MM.1S (cell line): ENCODE data around the gene DAAM2.
A peak's percentile ranks its signal among the peaks of the same experiment; 100 is the strongest.

Experiments used
- DNase-seq: peaks from one replicate; pipeline ENCODE4 v3.0.0-alpha.2; 2015
- H2AFZ ChIP-seq: fragments of 300-600 bp; sonication (generic); 2 replicates; pipeline ENCODE4 v1.6.0; 2016; ENCODE audit warnings: antibody characterized with exemption, low read length
- H3F3A ChIP-seq: fragments of 300-600 bp; sonication (generic); 2 replicates; pipeline ENCODE4 v1.6.1; 2016; ENCODE audit warnings: mild to moderate bottlenecking, antibody characterized with exemption, low read length, moderate library complexity, mixed read lengths; ENCODE audit not compliant: insufficient read depth
- H3K27ac ChIP-seq: fragments of 300-600 bp; sonication (generic); 2 replicates; pipeline ENCODE4 v1.5.1; 2016; ENCODE audit warnings: mild to moderate bottlenecking, low read length
- H3K27me3 ChIP-seq: fragments of 300-600 bp; sonication (generic); replicated peaks from 2 replicates; pipeline ENCODE4 v1.6.0; 2016; ENCODE audit warnings: low read length; ENCODE audit not compliant: insufficient read depth
- H3K36me3 ChIP-seq: fragments of 300-600 bp; sonication (generic); replicated peaks from 2 replicates; pipeline ENCODE4 v1.6.1; 2016; ENCODE audit warnings: mild to moderate bottlenecking, low read length, mixed read lengths; ENCODE audit not compliant: insufficient read depth
- H3K4me1 ChIP-seq: fragments of 300-600 bp; sonication (generic); 2 replicates; pipeline ENCODE4 v1.6.1; 2016; ENCODE audit warnings: low read length, mixed read lengths
- H3K4me2 ChIP-seq: fragments of 300-600 bp; sonication (generic); 2 replicates; pipeline ENCODE4 v1.6.0; 2016; ENCODE audit warnings: low read depth, low read length
- H3K4me3 ChIP-seq: fragments of 300-600 bp; sonication (generic); 2 replicates; pipeline ENCODE4 v1.5.1; 2016; ENCODE audit warnings: low read length, mixed read lengths
- H3K79me2 ChIP-seq: fragments of 300-600 bp; sonication (generic); 2 replicates; pipeline ENCODE4 v1.6.1; 2016; ENCODE audit warnings: mixed run types, low read length, mixed read lengths
- H3K9ac ChIP-seq: fragments of 300-600 bp; sonication (generic); 2 replicates; pipeline ENCODE4 v1.6.1; 2016; ENCODE audit warnings: low read length, mixed read lengths
- H3K9me2 ChIP-seq: fragments of 300-600 bp; sonication (generic); replicated peaks from 2 replicates; pipeline ENCODE4 v1.6.1; 2016; ENCODE audit warnings: mild to moderate bottlenecking, low read length, mixed read lengths; ENCODE audit not compliant: insufficient read depth
- H3K9me3 ChIP-seq: fragments of 300-600 bp; sonication (generic); replicated peaks from 2 replicates; pipeline ENCODE4 v1.6.1; 2016; ENCODE audit warnings: mild to moderate bottlenecking, low read length, mixed read lengths; ENCODE audit not compliant: insufficient read depth
- H4K20me1 ChIP-seq: fragments of 300-600 bp; sonication (generic); 2 replicates; pipeline ENCODE4 v1.6.1; 2016; ENCODE audit warnings: mild to moderate bottlenecking, low read length, moderate library complexity, mixed read lengths; ENCODE audit not compliant: insufficient read depth
- EZH2 ChIP-seq: fragments of 300-600 bp; sonication (generic); optimal IDR thresholded peaks from 2 replicates; pipeline ENCODE3; 2017; ENCODE audit warnings: low read depth, mild to moderate bottlenecking, antibody characterized with exemption, low read length, mixed read lengths
- EZH2phosphoT487 ChIP-seq: fragments of 300-600 bp; sonication (generic); IDR thresholded peaks from 2 replicates; pipeline ENCODE4 v1.6.1; 2018; ENCODE audit warnings: antibody characterized with exemption, low read length
- TF ChIP-seq, protein P1 (sequence below): fragments of 300-600 bp; sonication (generic); IDR thresholded peaks from 2 replicates; pipeline ENCODE4 v1.5.1; 2016; ENCODE audit warnings: antibody characterized with exemption, low read length, mixed read lengths

Gene DAAM2

DNA sequence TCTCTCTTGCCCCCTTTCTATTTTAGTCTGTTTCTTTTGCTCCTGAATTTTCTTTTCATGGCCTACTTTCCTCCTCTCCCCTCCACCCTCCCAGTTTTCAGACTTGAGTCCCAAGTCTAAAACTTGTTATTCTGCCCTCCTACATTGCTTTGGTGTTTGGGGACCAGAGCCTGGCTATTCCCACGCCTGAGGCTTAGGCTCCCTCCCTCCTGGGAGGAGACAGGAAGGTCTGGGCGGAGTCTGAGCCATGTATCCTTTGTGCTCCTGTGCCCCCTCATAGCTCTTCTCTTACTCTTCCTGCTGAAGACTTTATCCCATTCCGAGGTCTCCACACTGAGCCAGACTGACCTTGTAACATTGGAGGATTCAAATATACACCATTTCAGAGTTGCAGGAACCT is 69.5 kb downstream of the DAAM2 start:
- H3K27me3 ChIP-seq: no peaks in the 10 kb centered on the region
- H3K9me3 ChIP-seq: no peaks in the 10 kb centered on the region
- TF ChIP-seq EZH2: no peak
- no peaks in the 10 kb centered on the region for H3K4me1 ChIP-seq
- no peaks in the 10 kb centered on the region for H3F3A ChIP-seq
- no peak overlapping the region for H3K4me2 ChIP-seq
- H3K79me2 ChIP-seq: no peaks in the 10 kb centered on the region
- H3K36me3 ChIP-seq: no peaks in the 10 kb centered on the region
- no peaks in the 10 kb centered on the region for H4K20me1 ChIP-seq
- no peak overlapping the region for H3K4me3 ChIP-seq
- H3K9ac ChIP-seq: no peak overlapping the region
- H3K9me2 ChIP-seq: no peaks in the 10 kb centered on the region
- DNase-seq: no peak
- H2AFZ ChIP-seq: no peak overlapping the region
- no peak overlapping the region for H3K27ac ChIP-seq

DNA sequence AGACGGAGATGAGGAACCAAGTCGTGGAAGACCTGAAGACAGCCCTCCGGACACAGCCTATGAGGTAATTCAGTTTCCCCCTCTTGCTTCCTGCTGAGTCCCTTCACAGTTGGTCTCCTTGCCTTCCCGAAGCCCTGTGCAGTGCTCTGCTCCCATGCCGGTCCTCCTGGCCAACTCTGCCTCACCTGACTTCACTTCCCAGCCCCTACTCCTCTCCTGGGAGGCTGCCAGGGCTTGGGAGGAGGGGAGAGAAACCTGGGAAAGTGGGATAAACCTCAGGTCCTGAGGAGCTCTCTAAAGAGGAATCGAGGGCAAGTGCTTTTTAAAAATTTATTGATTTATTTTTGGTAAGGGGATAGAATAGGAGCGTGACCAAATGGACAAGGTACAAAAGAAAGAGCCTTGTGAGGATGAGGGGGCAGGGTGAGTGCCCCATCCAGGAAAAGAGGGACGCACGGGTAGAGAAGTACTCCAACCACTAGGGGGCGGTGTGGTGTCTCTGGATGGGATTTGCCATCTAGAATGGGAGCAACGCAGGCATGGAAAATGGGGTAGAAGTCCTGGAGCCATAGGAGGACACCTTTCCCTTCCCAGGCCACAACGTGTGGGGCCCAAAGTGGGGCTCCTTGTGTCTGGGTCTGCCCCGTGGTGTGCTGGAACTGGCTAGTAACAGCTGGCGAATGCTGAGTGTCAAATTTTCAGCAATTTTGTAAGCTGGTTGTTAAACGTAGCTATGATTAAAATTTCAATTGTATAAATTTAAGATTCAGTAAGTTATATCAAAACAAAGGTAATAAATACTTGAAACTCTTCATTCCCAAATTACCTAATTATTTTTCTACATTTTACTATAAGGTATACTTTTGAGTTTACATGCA is 73.1 kb downstream of the DAAM2 start:
- no peaks in the 10 kb centered on the region for H3K9me2 ChIP-seq
- no peaks in the 10 kb centered on the region for H3K79me2 ChIP-seq
- no peak overlapping the region for H3K4me3 ChIP-seq
- H3K36me3 ChIP-seq: no peaks in the 10 kb centered on the region
- no peaks in the 10 kb centered on the region for H3F3A ChIP-seq
- H3K9me3 ChIP-seq: no peaks in the 10 kb centered on the region
- no peak overlapping the region for H3K27ac ChIP-seq
- TF ChIP-seq EZH2 (no peak), EZH2phosphoT487 (no peak)
- TF ChIP-seq, protein P1, sequence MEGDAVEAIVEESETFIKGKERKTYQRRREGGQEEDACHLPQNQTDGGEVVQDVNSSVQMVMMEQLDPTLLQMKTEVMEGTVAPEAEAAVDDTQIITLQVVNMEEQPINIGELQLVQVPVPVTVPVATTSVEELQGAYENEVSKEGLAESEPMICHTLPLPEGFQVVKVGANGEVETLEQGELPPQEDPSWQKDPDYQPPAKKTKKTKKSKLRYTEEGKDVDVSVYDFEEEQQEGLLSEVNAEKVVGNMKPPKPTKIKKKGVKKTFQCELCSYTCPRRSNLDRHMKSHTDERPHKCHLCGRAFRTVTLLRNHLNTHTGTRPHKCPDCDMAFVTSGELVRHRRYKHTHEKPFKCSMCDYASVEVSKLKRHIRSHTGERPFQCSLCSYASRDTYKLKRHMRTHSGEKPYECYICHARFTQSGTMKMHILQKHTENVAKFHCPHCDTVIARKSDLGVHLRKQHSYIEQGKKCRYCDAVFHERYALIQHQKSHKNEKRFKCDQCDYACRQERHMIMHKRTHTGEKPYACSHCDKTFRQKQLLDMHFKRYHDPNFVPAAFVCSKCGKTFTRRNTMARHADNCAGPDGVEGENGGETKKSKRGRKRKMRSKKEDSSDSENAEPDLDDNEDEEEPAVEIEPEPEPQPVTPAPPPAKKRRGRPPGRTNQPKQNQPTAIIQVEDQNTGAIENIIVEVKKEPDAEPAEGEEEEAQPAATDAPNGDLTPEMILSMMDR: peak; percentile 67
- H3K9ac ChIP-seq: no peak overlapping the region
- no peaks in the 10 kb centered on the region for H3K4me1 ChIP-seq
- H2AFZ ChIP-seq: no peak overlapping the region
- no peaks in the 10 kb centered on the region for H4K20me1 ChIP-seq
- no peaks in the 10 kb centered on the region for H3K27me3 ChIP-seq
- peak; percentile 36 for DNase-seq
- no peak overlapping the region for H3K4me2 ChIP-seq

DNA sequence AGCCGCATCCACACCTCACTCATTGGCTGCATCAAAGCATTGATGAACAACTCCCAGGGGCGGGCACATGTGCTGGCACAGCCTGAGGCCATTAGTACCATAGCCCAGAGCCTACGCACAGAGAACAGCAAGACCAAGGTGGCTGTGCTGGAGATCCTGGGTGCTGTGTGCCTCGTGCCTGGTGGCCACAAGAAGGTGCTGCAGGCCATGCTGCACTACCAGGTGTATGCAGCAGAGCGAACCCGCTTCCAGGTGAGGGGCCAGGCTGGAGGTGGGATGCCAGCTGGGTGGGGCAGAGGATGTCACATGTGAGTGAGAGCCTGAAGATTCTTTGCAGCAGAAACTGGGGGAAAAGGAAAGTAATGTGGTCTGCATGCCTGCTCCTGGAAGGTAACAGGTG is 75.4 kb downstream of the DAAM2 start:
- Histone ChIP-seq H3K4me1 (no peaks in the 10 kb centered on the region), H3K9me3 (no peaks in the 10 kb centered on the region), H4K20me1 (no peaks in the 10 kb centered on the region), H3K4me2 (no peak overlapping the region), H3K27ac (no peak overlapping the region), H3K9me2 (no peaks in the 10 kb centered on the region), H3K79me2 (no peaks in the 10 kb centered on the region), H2AFZ (no peak overlapping the region), H3K27me3 (no peaks in the 10 kb centered on the region), H3F3A (no peaks in the 10 kb centered on the region), H3K4me3 (no peak overlapping the region), H3K9ac (no peak overlapping the region), H3K36me3 (no peaks in the 10 kb centered on the region)
- DNase-seq: no peak
- TF ChIP-seq EZH2phosphoT487: no peak
- TF ChIP-seq, protein P1: no peak
- TF ChIP-seq EZH2: no peak

DNA sequence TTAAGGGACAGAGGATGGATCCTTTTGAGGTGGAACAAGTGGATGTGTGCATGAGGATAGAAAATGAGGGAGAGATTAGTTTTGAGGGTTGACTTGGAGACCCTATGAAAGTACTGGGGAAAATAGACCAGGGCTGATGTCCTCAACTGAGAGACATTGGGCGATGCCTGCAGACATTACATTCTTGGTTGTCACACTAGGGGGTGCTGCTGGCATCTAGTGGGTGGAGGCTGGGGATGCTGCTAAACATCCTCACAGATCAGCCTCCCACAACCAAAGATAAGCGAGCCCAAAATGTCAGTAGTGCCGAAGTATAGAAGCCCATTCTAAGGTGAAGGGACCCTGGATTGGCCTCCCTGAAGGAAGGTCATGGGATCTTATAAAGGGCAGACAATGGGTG is 78.8 kb downstream of the DAAM2 start:
- Histone ChIP-seq H3K9ac (no peak overlapping the region), H3K4me3 (no peak overlapping the region), H2AFZ (no peak overlapping the region), H3K79me2 (no peaks in the 10 kb centered on the region), H3K9me3 (no peaks in the 10 kb centered on the region), H3F3A (no peaks in the 10 kb centered on the region), H4K20me1 (no peaks in the 10 kb centered on the region), H3K4me2 (no peak overlapping the region), H3K9me2 (no peaks in the 10 kb centered on the region), H3K36me3 (no peaks in the 10 kb centered on the region), H3K4me1 (no peaks in the 10 kb centered on the region), H3K27me3 (no peaks in the 10 kb centered on the region), H3K27ac (no peak overlapping the region)
- TF ChIP-seq EZH2phosphoT487: no peak
- no peak for DNase-seq
